Retina (tissue), 1 donor: ENCODE results near the gene CASS4.
"Not testable (repeated sequence)": the region's sequence is repeated elsewhere in the genome, so short reads cannot be mapped to it uniquely, and the experiment has no call there.

Source experiments
- DNase-seq: peaks from one replicate; pipeline ENCODE4 v3.0.0-alpha.2; 2016

CASS4 gene

DNA sequence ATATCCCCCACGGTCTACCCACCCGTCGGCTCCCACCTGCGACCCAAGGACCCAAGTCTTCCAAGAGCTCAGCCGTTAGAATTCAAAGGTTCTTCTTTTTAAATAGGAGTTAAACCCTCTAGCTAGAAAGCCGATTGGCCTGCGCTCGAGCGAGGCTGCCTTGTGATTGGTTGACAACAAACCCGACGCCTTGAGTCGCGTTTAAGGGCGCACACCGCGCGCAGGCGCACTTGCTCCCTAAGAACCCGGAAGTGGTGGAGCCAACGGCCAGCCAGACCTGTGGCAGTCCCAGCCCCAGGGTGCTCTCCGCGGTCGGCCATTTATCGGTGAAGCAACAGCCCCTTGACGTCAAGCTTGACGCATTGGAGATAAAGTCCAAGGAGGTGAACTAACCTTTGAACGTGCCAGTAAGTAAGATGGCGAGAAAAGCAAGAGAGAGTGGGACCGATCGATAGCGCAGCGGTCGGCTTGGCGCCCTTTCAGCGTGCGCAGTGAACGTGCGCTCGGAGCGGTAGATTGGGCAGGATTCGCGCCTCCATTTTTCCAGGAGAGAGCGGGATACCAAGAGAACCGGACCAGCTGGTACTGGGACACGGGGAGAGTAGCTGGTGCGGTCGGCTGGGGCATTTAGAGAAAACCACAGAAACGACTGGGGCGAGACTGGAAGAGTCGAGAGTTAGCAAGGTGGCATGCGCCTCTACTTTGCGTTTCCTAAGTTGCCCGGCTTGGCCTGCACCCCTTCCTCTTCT is 19.8 kb upstream of the CASS4 start, which contains the start of the genes AURKA and CSTF1:
TSS of gene AURKA (minus strand) at position 84 of the 749 bp plus-strand sequence. CDS start 4,018 bp downstream, outside the sequence.
TSS of gene CSTF1 (plus strand) at position 514 of the 749 bp plus-strand sequence. CDS start 2,908 bp downstream, outside the sequence.
- peak; percentile 99 for DNase-seq

DNA sequence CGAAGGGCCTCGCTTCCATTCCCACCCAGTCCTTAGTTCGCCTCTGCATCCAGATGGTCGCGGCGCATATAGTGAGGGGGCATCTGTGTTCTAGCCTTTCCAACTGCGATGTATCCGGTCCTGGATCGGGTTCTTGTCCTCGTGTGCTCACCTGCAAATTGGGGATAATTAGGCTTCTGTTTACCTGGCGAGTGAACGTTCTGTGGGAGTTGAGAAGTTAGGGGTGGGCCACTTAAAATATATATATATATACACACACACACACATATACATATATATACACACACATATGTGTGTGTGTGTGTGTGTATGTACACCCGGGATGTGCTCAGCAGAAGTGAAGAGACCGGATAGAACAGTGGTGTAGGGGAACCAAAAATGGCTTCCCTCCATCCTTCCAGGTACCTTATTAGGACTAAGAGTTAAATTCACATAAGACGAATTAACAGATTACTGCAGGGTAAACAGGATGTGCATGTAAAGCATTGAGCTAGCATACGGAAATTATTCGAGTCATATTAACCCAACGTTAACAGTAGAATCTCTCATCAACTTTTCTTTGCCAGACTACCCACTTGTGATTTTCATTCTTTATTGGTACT is 19.1 kb upstream of the CASS4 start:
- no peak for DNase-seq

DNA sequence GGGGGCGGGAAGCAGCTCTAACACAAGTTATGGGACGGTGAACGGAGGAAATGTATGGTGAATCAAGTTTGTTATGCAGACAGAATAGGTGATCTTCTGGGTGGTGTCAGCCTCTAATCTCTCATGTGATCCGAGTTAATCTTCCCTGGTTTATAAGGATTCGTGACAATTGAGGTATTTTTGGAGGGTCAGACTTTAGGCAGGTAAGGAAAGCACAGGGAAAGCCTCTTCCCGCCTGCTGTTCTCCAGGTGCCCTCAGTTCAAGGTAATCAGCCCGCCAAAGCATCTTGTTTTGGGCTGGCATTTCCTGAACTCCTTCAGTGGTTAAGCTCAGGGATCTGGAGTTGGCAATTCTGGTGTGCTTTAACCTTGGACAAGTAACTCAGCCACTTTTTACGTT is 18.4 kb upstream of the CASS4 start:
- DNase-seq = no peak

DNA sequence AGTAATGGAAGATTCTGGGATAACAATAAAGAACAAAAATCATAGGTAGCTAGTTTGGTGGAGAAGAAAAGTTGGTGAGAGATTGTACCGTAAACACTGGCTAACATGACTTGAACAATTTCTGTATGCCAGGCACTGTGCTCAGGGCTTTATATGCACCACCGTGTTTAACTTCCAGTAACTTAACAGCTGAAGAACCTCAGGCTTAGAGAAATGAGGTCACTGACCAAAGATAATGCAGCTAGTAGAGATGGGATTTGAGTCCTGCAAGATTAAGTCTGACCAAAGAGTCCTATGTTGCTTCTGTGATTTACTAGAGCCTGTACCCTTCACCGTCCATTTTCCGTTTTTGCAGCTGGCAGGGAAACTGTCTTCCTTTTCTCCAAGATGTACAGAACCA is 16.9 kb upstream of the CASS4 start:
- peak; percentile 7 for DNase-seq

DNA sequence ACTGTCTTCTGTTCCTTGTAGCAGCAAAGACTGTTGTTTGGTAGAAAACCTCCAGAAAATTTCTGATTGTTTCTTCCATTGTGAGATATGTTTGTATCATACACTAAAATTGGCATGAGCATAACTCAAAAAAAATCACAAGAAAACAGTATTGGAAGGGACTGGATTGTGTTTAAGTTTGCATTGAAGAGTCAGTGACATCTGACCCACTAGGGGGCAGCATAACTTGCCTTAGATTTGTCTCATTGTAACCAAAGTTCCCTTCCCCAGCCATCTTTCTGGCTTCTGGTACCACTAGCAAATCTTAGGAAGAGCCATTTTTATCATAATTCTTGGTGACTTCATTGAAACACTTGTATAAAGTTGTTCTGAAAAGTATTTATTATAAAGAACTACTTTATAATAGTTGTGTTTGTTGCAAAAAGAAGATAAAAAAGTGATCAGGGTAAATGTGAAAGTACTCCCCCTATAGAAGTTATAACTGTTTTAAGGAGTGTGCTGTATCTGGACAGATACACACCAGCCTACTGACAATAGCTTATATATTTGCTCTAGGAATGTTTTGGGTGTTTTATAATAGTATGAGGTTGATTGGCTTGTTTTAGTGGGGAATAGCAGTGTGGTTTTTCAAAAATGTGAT is 11.9 kb upstream of the CASS4 start:
- DNase-seq = peak; percentile 43

DNA sequence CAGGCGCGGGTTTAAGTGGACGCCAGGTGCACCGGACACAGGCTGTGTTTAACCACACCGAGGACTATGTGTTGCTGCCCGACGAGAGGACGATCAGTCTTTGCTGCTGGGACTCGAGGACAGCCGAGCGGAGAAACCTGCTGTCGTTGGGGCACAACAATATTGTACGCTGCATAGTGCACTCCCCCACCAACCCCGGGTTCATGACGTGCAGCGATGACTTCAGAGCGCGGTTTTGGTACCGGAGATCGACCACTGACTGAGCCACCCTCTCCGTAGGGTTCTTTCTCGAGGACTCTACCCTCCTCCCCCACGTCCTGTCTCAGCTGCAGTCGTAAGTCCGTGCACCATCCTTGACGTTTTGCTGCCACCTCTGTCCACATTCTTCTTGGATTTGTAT is 8.6 kb upstream of the CASS4 start:
- no peak for DNase-seq

DNA sequence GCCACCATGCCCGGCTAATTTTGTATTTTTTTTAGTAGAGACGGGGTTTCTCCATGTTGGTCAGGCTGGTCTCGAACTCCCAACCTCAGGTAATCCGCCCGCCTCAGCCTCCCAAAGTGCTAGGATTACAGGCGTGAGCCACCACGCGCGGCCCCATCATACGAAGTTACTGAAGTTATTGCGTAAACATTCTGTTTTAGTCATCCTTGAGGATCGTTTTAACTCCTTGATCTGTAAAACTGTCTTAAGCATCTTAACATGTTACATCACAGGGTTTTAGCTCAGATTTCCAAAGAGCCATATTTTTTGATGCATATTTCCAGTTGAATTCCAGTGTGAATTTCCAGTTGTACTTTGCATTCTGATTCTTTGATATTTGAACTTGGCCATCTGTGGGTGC is 6.7 kb upstream of the CASS4 start:
- not testable (repeated sequence) for DNase-seq

DNA sequence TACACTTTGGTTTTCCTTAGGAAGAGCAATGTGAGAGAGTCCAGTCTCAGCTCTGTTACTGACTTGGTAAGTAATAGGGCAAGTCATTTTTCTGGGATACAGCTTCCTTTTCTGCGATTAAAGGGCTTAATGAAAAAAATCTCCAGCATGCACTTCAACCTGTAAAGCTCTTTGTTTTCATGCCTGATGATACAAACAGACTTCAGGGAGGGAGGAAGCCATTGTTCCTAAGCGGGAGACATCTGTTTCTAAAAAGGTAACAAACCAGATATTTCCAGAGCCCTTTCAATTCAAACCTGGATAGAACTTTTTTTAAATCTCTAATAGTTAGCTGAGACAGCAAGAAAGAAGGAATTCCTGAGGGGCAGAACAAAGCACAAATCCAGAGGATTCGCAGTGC is 5.2 kb upstream of the CASS4 start:
- DNase-seq = no peak

DNA sequence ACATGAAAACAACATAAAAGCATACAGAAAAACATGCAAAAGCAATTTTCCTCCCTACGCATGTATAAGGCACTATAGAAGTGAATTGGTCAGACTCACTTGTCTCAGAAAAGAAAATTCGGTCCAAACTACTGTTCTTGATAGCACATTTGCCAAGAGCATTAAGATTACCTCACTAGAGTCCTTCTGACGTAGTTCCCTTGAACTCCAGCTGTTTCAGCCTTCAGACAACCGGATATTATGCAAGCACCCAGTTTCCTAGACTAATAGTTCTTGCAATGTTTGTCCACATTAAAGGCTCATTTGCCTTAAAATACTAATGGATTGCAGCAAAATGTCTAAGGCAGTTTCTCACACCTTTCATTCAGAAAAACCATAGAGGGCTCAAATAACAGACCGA is 2.5 kb upstream of the CASS4 start:
- DNase-seq = no peak

DNA sequence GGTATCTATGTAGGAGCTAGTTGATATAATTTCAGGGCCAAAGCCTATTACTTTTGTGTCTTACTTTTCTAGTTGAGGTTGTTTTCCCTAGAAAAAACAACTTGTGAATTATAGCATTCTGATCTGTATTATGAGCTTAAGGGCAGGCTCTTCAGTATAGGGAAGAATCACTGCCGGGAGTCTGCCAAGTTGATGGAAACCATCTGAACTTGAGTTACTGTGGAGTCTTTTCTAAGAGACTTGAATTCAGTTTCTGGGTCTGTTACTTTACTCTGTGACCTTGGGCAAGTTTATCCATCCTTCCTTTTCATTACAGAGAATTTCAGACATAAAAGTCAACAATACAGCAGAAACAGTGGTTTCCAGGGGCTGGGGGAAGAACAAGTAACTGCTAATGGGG is 2.1 kb upstream of the CASS4 start:
- DNase-seq = no peak

DNA sequence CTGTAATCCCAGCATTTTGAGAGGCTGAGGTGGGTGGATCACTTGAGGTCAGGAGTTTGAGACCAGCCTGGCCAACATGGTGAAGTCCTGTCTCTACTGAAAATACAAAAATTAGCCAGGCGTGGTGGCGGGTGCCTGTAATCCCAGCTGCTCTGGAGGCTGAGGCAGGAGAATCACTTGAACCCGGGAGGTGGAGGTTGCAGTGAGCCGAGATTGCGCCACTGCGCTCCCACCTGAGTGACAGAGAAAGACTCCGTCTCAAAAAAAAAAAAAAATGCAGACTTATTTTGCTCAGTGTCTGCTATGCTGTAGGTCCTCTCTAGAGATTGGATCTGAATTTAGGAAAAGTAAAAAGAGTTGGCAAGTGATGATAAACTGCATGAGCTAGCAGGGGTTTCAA is 773 bp upstream of the CASS4 start:
- not testable (repeated sequence) for DNase-seq

DNA sequence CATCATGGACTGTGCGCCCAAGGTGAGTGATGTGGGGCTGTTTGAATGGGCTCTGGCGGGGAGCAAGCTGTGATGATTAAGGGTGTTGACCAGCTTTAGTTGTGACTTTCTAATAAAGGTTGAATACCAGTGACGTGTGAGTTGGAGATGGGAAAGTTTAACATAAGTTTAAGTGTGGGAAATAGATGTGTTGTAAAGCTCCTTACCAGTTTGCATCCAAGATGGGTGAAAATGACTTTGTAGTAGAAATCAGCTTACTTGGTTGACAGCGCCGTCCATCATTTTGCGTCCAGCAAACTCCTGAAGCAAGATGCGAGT is 372 bp downstream of the CASS4 start:
- no peak for DNase-seq

DNA sequence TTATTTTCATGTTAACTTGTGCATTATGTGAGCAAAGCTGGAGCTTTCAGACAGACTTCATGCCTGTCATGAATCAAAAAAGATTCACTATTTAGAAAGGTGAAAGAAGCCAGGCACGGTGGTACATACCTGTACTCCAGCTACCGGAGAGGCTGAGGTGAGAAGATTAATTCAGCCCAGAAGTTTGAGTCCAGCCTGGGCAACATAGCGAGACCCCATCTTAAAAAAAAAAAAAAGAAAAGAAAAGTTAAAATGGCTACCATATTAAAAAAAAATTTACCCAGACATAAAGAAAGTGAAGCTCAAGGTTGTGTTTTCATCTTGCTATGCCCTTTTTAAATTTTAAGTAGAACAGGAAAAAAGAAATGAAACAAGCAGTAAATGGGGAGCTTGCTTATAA is 889 bp downstream of the CASS4 start:
- no peak for DNase-seq

DNA sequence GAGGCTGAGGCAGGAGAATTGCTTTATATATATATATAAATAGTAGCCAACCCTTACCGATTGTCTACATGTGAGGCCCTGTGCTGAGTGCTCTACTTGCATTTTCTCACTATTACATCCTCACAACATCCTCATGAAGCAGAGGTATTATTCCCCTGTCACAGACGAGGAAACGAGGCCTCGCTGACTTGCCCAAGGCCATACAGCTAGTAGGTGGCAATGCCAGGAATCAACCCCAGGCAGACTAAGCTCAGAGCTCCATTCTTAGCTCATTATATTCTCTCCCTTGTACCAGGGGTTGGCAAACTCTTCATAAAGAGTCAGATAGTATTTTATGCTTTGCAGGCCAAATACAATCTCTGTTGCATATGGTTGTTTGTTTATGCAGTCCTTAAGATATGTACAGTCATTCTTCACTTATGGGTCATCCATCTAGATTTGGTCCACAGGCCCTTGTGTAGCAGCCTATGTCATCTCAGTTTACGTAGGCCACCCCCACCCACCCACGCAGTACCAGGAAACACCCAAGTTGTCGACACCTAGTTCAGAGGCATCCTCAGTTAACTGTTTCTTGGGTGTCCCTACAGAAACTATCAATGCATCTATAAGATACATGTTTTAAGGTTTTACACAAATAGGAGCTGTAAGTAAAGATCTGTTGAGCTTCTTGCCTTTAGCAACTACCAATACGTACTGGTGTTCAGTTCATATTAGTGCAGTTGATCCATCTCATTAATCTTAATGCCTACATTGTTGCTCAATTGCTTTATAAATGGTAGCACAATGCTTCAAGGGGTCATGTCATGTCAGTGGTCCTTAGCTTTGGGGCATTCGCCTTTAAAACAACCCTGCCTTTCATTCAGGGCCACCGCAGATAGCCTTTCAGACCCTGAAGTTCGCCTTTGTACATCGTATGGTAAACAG is 3.0 kb downstream of the CASS4 start:
- DNase-seq = no peak

DNA sequence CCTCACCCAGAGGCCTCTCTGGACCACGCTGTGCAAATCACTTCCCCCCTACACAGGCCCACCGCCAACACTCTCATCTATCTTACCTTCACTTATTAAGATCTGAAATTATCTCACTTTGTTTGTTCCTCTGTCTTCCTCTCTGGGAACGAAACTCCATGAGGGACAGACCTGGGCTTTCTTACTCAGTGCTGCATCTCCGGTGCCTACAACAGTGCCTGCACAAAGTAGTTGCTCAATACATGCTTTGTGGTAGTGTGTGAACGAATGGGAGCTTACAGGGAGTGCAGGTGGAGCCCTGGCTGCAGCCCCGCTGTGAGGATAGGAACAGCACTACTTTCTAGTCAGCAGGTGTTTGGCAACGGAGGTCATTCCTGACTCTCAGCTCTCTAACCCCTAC is 5.3 kb downstream of the CASS4 start:
- no peak for DNase-seq

DNA sequence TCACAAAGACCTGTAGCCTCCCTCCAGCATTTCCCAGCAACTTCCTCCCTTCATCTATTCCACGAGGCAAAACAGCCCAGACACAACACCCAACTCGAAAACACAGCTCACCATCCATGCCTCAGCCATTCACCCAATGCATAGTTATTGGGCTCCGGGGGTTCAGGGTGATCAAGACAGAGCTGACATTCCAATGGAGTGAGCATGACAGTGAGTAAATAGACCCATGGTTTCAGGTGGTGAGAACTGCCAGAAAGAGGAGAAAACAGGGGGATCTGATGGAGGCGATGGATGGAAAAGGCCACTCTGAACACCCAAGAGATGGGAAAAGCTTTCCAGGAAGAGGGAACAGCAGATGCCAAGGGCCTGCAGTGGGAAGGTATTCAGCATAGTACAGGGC is 5.9 kb downstream of the CASS4 start:
- DNase-seq = no peak

DNA sequence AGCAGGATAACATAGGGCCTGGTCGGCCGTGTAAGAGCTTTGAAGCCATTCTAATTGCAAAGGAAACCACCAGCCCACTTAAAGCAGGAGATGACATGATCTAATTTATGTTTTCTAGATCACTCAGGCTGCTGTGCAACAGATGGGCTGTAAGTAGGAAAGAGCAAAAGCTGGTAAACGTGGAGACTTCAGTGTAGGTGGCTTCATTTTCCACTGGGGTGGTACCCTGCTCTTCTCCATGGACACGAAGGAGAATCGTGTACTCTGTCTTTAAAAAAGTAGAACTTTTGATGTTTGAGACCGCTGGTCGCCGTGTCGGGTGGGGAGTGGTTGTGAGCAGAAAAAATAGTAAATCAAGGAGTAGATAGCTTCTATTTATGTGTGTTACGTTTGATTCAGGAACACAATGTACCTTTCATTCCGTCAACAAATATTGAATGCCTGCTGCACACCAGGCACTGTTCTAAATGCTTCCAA is 6.4 kb downstream of the CASS4 start:
- no peak for DNase-seq

DNA sequence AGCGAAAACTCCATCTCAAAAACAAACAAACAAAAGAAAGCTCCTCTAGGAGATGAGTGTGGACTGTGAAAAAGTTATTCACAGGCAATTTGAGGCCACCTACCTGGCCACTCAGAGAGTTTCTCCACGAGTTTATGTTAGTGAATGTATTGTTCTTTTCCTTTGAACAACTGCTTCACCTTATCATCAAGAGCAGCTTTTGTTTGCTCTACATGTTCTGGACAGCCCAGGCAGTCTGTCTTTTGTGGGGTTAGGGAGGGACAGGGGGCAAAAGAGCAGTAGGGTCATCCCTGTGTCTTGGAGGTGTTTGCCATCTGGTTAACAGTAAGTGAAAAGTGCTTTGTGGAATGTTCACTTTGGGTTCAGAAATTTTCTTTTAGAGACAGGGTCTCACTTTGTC is 8.0 kb downstream of the CASS4 start:
- DNase-seq = no peak

DNA sequence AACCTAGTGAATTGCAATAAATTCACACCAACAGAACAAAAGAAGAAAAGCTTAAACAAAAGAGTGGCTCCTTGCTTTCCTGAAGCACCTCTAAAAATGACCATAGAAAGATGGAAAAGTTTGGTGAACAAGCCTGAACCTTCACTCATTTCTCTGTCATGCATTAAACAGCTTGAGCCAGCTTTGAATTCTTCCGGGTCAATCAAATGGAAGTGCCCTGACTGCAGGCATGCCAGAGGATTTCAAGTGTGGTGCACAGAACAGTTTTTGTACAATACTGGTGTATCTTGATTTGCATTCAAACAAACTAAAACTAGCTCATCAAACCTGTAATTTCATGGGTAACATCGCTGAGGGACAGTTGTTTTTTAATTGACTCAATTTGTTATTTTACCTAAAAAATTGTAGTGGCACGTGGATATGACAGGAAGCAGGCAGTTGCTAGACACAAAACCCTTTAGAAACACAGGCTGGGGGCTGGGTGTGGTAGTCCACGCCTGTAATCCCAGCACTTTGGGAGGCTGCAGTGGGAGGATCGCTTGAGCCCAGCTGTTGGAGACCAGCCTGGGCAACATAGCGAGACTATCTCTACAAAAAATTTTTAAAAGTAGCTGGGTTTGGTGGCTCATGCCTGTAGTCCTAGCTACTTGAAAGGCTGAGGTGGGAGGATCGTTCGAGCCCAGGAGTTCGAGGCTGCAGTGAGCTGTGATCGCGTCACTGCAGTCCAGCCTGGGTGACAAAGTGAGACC is 9.1 kb downstream of the CASS4 start:
- DNase-seq = no peak

DNA sequence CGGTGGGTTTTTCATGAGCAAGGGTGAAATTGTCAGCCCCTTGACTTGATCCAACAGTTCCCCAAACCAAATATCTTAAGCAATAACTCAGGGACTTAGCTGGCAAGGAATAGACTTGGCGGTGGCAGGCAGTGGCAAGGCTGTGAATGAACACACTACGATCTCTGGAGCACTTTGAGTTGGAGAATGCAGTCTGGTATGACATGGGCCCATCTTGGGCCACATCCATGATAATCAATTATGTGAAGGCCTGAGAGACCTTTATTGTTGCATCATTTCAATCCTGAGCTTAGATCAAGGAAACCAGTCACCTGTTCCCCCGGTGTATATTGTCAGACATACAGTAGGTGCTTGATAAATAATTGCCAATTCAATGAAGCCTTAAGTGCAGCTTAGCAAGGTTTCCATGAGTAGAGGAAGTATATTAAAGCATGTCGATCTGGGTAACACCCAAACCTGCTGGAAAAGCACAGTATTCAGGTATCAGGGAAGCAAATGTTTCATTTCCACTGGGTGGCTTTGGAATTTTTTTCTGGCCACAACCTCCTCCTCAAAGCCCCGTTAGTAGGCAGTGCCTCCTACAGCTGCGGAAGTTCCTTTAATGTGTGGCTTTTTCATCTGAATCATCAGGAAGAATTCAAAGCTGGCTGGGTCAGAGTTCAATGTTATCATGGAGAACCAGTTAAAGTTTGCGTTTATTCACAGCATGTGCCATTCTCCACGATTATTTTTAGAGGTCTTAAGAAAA is 10.2 kb downstream of the CASS4 start:
- DNase-seq = no peak

DNA sequence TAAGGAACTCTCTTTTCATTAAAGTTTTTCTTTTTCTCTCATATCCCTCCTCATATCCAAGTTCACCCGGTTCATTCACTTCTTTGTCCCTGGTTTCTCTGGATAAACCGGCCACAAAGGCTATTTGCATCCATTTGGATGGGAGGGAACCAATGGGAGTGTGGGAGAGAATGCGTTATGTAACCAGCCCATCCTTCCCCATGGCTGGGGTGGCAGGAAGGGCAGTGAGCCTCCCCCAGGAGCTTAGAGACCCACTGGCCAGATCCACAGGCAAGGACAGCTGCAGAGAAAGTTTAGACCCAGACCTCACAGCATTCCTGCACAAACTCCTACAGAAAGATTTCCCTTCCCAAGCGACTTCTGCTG is 10.7 kb downstream of the CASS4 start:
- no peak for DNase-seq

DNA sequence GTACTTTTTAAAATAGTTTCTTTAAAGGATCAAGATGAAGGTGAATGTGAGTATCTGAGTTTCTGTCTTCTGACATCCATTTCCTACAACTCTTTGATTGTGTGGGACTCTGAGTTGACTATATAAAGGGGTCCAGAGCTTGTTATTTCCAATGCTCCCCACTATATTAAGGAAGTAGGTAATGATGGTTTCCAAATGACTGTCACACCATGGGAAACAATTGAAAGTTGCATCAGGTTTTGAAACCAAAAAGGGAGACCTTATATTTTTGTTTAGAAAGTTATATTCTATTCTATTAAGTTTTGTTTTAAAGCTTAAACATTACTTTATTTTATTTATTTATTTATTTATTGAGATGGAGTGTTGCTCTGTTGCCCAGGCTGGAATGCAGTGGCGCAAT is 11.2 kb downstream of the CASS4 start:
- DNase-seq = no peak
